ENCODE measurements around the gene HLCS.

HLCS gene

DNA sequence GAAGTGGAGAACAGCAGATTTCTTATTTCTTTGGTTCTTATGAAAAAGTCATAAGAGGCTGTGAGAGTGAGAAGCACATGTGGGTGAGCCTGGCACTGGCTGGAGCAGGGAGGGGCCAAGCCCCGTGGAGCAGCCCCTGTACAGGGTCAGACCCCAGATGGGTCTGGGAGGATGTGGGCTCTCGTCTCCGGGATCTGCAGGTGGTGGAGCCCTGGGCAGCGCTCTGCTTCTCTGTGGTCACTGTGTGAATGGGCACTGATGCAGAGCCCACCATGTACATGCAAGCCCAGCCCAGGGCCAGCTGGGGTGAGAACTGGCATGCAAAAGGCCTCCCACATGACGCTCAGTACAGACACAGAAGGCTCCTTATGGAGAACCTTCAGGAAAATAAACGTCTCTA lies 200.0 kb downstream of the HLCS start:
- no peak for DNase-seq

DNA sequence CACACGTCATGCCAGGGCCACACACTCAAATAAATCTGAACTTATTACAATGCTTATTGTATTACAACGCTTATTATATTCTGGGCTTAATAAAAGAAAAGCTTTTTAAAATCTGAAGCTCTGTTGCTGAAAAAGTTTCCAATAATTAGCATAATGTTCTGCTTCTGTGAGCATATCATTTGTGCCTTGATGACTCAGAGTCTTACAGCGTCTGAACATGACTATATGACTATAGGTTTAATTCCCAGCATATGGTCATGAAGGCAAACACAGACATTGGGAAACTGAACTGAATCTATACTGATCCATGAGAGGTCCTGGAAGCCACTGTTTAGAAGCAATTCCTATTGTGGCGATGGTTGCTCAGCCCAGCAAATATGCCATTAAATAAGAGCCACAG lies 201.2 kb downstream of the HLCS start:
- no peak for DNase-seq

DNA sequence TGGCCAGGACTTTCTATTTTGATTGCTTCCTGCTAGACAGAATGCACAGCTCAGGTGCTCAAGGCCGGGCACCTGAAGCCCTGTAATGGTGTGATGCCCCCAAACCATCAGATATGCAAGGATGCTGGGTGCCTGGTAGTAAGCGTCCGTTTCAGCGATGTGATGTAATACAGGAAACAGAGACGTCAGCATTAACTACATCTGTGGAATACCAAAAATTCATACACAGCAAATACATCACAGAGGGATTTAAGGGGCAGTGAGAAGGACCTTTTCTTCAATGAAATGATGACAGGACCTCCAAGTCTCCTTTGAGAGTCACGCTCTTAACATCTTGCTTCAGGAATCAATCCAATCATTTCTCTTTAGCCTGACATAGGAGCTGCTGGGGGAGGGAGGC lies 203.2 kb downstream of the HLCS start:
- DNase-seq, result no peak

DNA sequence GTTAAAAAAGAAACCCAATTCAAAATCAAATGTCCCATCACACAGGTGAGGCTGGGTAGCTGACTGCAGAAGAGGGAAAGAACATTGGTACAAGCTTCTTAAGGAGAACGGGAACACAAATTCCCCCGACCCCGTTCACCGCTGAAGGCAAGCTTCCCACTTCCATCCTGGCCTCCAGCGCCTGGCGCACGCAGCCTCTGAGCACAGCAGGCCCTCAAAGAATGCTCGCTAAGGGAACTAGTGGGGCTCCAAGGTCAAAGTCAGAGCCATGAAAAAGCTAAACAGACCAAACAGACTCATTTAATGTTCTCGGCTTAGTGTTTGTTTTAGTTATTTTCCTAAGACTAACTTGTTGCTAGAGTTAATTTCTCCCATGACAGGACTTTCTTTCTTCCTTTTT lies 203.8 kb downstream of the HLCS start:
- no peak for DNase-seq

DNA sequence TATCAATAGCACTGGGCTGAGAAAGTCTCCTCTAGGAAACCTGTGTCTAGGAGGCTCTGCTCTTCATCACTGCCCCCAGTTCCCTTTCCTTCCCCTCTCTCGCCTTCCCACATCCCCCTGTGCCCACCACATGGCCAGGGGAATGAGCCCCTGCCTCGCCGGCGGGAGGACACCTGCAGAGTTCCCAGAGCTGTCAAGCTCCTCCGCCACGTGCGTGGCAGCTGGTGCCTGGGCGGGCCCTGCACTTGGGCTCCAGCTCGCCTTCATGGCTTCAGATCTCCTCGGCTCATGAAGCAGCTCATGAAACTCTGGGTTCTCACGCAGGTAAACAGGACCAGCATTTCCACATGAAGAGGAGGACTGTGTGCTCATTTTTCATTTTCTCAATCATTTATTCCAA lies 204.8 kb downstream of the HLCS start:
- no peak for DNase-seq

DNA sequence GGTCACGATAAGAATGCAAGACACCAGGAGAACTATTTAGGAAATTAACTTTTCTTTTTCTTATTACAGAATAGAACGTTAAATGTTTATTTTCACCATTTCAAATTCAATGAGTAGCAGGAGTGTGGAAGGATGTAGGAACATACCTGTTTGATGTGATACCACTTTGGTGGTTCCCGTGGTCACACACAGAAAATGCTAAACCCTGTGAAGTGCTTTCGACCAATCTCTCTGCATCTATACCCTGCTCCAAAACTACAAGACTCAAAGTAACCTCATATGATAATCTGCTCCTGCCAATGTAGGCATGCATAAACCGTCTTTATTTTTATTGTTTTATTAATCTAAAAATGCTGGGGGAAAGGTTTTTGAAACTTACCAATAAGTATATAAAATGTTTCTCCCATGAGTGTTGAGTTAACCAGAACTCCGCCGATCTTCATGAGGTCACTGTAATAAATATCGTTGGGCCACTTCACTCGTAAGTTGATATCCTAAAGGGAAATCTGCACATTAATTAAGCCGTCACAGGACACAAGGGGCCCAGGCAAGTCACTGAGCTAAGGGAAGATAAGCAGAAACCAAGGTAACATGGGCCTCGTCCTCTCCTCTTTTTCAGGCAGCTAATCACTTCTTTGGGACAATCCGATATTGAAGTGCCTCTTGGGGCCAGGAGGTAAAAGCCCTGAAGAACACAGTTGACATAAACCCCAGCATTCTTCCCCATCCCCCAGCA lies 207.0 kb downstream of the HLCS start:
- DNase-seq, result no peak

DNA sequence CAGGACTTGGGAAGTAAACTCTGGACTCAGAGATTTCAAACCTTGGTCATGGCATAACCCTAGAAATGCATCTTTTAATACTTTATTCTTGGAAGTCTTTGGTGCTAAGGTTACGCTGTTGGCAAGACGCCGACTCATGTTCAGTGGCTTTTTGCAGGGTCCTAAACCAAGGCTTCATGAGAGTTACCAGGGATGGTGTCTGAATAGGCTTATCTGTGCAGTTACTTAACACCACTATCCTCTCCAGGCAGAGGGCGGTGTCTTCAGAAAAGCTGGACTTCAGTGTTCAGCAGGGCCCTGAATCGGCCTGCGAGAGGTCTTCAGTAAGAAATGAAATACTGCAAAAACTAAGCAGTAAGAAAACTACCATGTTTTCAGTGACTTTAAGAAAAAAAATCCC lies 209.3 kb downstream of the HLCS start:
- DNase-seq, result no peak

DNA sequence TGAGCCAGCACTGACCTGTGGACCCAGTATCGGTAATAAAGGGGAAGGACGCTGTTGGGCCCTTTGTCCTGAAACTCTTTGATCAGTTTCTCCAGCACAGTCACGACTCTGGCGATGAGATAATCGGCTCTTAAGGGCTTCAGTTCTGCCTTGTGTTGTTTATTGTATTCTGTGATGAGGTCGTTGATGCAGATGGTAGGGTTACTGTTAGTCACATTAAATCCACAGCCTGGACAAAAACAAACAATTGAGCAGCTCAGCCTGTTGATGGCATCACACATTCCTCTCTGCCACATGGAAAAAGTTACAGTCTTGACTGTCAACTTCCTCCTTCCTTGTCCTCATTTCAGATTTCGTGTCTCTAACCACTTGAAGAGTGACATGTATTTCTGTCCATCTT lies 209.9 kb downstream of the HLCS start:
- no peak for DNase-seq

DNA sequence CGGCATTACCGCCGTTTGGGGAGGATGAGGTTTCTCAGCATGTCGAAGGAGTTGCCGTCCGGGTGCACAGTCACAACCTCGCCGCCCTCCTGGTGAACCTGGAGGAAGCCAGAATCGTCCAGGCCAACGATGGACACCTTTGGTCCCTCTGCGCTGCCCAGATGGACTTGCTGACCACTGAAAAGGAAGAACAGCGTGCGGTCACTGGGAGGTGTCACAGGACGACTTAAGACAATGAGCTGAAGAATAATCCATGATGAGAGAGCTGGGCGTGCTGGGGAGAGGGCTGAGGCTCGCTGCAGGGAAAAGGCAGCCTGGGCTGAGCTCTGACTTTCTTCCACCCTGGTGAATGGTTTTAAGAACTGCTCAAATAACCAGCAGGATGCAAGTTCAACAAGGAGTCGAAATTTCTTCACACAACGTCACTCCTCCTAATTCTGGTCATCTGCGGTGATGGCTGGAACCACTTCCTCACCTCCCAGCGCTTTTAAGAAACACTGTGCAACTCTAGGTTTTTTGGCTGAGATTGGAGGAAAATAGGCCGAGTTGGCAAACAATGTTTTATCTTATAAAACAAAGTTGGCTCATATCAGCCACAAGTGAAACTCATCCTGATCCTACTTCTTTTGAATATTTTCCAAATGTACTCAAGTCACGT lies 212.1 kb downstream of the HLCS start:
- no peak for DNase-seq

DNA sequence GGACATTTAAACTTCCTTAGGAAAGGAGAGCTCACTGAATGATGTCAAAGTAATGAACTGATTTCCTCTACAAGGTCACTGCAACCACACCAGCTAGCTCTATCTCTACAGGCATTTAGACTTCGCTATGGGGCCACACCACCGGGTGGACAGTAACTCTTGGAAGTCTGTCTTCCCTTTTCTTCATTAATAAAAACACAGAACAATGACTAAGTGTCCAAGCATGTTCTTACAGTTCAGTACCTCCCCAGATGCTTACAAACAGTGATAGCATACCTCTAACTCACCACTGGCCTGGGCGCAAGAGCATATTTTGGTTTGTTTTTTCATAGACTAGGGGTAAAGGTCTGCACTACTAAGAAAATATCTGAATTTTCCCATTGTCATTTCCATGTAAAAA lies 212.9 kb downstream of the HLCS start:
- no peak for DNase-seq

DNA sequence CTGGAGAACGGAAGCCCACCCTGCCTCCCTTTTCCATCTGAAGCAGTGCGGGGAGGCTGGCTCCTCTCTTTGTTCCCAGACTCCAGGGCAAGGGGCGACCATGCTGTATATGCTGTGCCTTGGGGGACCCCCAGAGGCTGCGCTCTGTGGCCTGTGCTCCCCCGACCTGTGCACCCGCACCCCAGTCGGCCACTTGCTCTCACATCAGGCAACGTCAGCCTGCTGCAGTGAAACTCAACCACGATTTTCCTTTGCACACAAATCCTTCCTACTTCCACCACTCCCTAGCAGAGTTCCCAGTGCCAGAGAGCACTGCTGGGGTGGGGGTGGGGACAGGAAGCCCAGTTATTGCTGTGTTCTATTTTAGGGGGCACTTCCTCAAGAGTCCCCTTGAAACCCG lies 215.1 kb downstream of the HLCS start:
- no peak for DNase-seq

DNA sequence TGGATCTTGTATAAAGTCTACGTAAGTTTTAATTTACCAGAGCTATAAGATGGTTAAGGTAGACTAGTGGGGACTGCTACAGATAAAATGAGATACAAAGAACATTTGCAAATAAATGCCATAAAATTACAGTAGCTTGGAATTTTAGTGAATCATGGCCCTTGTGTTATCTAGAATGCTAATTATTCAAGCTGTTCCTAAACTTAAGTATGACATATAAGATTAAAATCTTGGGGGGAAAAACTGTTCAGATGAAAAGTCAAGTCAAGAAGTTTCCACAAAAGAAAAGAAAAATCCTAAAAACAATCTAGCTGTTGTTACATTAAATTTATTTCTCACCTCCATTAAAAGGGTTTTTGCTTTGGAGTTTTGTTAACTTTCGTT lies 215.9 kb downstream of the HLCS start:
- no peak for DNase-seq

DNA sequence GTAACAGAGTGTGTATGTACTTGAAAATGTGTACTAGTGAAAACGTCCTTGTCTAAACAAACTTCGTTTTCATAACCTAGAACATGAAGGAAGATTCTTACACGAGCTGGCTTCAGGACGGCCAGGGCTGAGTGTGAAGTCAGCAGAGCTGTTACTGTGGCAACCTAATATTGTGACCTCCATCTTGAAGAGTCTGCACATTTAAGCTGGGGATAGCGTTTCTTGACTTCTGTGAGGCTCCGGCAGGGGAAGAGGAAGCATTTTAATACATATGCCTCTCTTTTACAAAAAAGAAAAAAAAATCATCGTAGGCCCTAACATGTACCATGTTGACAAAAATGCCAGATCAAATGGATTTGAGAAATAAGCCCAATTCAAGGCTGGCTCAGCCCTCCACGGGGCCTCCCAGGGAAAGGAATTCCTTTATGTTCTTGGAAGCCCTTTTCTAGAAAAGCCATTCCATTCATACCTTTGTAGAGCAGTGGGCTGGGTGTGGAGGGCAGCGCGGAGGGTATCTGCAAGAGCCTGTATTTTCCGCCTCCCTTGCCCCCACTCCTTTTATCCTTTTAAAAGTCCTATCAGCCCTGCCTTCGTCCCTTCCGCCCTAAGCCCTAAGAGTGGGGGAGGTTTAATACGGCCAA lies 216.4 kb downstream of the HLCS start:
- no peak for DNase-seq

DNA sequence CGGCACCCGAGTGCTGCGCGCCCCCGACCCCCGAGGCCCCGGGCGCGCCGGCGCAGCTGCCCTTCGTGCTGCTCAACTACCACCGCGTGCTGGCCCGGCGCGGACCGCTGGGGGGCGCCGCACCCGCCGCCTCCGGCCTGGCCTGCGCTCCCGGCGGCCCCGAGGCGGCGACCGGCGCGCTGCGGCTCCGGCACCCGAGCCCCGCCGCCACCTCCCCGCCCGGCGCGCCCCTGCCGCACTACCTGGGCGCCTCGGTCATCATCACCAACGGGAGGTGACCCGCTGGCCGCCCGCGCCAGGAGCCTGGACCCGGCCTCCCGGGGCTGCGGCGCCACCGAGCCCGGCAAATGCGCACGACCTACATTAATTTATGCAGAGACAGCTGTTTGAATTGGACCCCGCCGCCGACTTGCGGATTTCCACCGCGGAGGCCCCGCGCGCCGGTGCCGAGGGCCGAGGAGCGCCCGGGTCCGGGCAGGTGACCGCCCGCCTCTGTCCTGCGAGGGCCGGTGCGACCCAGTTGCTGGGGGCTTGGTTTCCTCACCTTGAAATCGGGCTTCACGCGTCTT lies 218.6 kb downstream of the HLCS start:
- peak; percentile 24 for DNase-seq

DNA sequence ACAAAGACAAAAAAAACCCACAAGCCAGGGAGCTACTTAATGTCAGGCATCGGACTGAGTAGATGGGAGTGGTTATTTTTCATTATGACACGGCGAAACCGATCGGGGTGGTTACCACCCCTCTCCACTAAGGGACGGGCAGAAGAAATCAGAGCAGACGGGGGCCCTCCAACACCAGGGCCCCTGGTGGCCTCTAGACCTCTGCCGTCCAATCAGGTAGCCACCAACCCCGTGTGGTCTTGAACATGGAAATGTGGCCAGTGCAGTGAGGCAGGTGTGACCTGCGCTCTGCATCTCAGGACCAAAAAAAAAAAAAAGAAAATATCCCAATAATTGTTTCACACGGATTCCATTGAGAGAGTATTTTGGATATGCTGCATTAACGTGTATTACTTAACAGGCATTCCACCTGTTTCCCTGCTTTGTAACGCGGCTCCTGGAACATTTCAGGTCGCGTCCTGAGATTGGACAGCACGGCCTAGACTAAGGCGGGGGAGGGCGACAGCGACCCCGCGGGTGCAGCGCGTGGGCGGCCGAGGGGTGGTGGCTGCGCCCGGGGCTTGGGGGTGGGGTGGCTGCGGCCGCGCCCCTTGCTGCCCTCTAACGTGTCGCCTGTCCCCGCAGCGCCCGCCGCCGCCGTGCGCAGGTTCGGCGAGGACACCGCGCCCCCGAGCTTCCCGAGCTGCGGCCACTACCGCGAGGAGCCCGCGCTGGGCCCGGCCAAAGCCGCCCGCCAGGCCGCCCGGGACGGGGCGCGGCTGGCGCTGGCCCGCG lies 219.2 kb downstream of the HLCS start:
- no peak for DNase-seq

DNA sequence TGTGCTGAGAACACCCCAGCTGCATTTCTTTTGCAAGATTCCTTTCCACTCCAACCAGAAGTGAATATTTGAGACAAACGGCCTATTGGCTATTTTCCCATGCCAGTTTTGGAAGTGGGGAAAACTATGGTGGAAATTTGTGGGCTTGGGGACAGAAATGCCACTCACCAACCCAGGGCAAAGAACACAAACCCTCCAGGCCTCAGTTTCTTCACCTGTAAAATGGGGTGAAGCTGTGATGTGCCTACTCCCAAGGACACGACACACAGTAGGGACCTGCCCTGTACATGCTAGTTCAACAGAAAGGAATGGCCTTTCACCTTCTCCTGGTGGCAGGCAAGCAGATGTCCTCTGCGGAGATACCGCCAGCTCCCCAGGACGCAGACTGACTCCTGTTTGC lies 221.0 kb downstream of the HLCS start:
- DNase-seq, result no peak

DNA sequence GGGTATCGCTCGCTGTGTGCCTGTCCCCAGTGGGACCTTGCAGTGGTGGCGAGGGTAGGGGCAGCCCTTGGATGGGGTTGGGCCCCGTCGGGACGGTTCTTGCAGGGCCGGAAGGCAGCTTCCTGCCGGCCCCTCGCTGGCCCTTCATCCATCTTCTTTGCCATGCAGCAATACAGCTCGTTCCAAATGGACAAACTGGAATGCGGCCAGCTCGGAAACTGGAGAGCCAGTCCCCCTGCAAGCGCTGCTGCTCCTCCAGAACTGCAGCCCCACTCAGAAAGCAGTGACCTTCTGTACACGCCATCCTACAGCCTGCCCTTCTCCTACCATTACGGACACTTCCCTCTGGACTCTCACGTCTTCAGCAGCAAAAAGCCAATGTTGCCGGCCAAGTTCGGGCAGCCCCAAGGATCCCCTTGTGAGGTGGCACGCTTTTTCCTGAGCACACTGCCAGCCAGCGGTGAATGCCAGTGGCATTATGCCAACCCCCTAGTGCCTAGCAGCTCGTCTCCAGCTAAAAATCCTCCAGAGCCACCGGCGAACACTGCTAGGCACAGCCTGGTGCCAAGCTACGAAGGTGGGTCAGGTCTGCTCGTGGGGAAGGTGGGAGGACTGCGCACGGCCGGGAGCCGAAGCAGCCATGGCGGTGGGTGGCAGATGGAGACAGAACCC lies 221.8 kb downstream of the HLCS start:
- DNase-seq, result no peak

DNA sequence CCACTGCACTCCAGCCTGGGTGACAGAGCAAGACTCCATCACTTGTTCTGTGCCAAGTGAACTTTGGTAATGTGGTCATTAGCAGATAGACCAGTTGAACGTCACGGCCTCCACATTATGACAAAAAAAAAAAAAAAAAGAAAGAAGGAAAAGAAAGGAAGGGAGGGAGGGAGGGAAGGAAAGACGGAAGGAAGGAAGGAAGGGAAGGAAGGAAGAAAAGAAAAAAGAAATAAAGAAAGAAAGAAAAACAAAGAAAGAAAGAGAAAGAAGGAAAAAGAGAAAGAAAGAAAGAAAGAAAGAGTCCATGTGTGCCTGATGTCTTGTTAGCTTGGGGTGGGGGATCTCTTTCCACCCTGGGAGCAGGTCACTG lies 222.3 kb downstream of the HLCS start:
- no peak for DNase-seq

DNA sequence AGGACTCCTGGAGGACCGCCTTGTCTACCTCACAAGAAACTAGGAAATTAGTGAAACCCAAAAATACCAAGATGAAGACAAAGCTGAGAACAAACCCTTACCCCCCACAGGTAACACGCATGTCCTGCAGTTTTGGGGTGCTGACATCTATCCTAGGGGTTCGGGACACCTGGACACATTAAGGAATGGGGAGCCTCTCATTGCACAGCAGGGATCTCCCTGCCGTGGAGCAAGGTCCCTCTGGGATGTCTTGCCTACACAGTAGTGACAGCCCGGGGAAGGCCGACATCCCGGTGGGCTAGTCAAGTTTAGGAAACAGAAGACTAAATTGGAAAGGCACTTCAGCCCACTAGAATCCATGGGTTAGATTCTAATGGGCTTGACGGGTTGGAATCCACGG lies 223.0 kb downstream of the HLCS start:
- no peak for DNase-seq

DNA sequence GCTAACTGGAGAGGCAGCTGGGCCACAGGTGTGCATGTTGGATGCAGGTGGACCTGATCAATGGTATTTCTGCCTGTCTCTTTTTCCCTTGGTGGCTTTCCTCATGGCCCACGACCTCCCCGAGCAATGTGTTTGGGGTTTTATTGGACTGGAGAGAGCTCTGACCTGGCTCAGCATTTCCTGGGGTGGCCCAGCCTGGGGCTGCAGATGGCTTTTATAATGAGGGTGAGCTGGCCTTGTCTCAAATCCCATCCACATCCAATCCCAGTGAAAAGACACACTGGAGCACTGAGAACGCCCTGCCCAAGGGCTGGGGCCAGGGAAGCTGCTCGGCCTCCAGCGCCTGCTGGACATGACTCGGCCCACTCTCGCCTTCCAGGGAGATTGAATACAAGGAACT lies 223.5 kb downstream of the HLCS start:
- no peak for DNase-seq

DNA sequence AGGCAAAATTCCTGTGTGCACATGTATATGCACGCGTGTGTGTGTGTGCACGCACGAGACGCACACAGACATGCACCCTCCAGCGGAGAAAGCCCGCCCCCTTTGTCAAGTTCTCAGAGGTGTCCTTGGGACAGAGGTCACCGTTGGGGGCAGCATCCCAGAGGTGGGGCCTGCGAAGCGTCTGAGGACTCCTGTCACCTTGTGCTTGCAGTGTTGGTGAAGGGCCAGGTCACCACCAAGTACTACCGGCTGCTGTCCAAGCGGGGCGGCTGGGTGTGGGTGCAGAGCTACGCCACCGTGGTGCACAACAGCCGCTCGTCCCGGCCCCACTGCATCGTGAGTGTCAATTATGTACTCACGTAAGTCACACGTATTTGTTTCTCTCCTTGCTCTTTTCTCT lies 225.0 kb downstream of the HLCS start:
- no peak for DNase-seq

DNA sequence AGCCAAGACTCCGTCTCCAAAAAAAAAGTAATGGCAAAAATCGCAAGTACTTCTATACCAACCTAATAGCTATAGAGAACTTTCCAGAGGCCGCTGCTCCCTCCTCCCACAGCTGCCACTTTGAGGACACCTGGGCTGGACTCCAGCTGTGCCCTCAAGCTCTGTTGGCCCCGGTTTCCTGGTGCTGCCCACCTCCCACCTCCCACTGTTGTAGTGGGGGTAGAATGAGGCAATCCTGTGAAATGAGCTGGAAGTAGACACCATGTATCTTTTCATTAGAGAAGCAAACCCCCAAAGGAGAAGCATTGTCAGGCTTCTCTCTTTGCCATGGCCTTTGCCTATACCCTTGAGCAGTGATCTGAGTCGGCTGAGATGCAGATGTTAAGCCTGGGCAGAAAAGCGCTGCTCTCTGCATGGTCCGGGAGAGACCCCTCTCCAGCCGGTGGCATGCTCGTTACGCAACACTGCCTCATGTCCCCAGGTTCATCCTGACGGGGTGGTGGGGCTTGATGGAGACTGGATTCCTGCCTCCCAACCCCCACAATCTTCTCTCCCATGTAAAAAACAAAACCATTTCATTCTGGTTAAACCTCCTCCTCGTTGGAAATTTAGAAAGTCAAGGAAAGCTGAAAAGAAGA lies 227.9 kb downstream of the HLCS start:
- DNase-seq, result no peak

Data from NCI-H1694 (cell line).